Mucosa of rectum (tissue), 2 donors: Measurements from ENCODE around the gene NGEF.

Source experiments
- H3K27ac ChIP-seq, 2 donors: one replicate each; pipeline ENCODE4 v1.7.0; 2013; ENCODE audit warnings: inconsistent platforms in 2 of 2, low read depth in 2 of 2, low read length in 2 of 2
- H3K27me3 ChIP-seq, 2 donors: one replicate each; pipeline ENCODE4 v1.7.0; 2013; ENCODE audit warnings: low read length in 2 of 2; ENCODE audit not compliant: control insufficient read depth in 2 of 2, insufficient read depth in 2 of 2
- H3K36me3 ChIP-seq, 2 donors: one replicate each; pipeline ENCODE4 v1.7.0; 2013; ENCODE audit warnings: low read length in 2 of 2; ENCODE audit not compliant: control insufficient read depth in 2 of 2, insufficient read depth in 2 of 2
- H3K4me1 ChIP-seq, 2 donors: one replicate each; pipeline ENCODE4 v1.7.0; 2013; ENCODE audit warnings: low read length in 2 of 2, mild to moderate bottlenecking in 1 of 2; ENCODE audit not compliant: control insufficient read depth in 2 of 2, insufficient read depth in 2 of 2
- H3K4me3 ChIP-seq, 2 donors: one replicate each; pipeline ENCODE4 v1.7.0; 2013; ENCODE audit warnings: low read length in 2 of 2
- H3K9ac ChIP-seq, 2 donors: one replicate each; pipeline ENCODE4 v1.7.0; 2013; ENCODE audit warnings: low read length in 2 of 2, low read depth in 1 of 2, mild to moderate bottlenecking in 1 of 2
- H3K9me3 ChIP-seq, 2 donors: one replicate each; pipeline ENCODE4 v1.7.0; 2013; ENCODE audit warnings: low read length in 2 of 2; ENCODE audit not compliant: control insufficient read depth in 2 of 2
- donor health status: healthy.
- donor health status: Normal muscosa, but diverticular disease.

Gene NGEF

GRCh38 chr2:232887171-232887850 is 125.7 kb downstream of the NGEF start:
- no peak overlapping the region for H3K4me3 ChIP-seq
- peaks cover 29% of the 10 kb centered on the region in 2 donors for H3K36me3 ChIP-seq
- no peaks in the 10 kb centered on the region for H3K9me3 ChIP-seq
- H3K27me3 ChIP-seq: no peaks in the 10 kb centered on the region
- no peak overlapping the region for H3K27ac ChIP-seq
- H3K4me1 ChIP-seq: no peaks in the 10 kb centered on the region
- H3K9ac ChIP-seq: no peak overlapping the region

GRCh38 chr2:232886632-232887031 is 126.4 kb downstream of the NGEF start:
- peaks cover 29 to 30% of the 10 kb centered on the region in 2 donors for H3K36me3 ChIP-seq
- no peak overlapping the region for H3K4me3 ChIP-seq
- H3K27me3 ChIP-seq: no peaks in the 10 kb centered on the region
- no peak overlapping the region for H3K9ac ChIP-seq
- no peaks in the 10 kb centered on the region for H3K9me3 ChIP-seq
- no peak overlapping the region for H3K27ac ChIP-seq
- no peaks in the 10 kb centered on the region for H3K4me1 ChIP-seq

- no peak overlapping the region for H3K4me3 ChIP-seq
- H3K9me3 ChIP-seq: no peaks in the 10 kb centered on the region
- peaks cover 29 to 30% of the 10 kb centered on the region in 2 donors for H3K36me3 ChIP-seq
- no peaks in the 10 kb centered on the region for H3K4me1 ChIP-seq
- no peaks in the 10 kb centered on the region for H3K27me3 ChIP-seq
- no peak overlapping the region for H3K27ac ChIP-seq
- H3K9ac ChIP-seq: no peak overlapping the region
Observed at GRCh38 chr2:232886176-232886575, 126.9 kb downstream of the NGEF start.

DNA sequence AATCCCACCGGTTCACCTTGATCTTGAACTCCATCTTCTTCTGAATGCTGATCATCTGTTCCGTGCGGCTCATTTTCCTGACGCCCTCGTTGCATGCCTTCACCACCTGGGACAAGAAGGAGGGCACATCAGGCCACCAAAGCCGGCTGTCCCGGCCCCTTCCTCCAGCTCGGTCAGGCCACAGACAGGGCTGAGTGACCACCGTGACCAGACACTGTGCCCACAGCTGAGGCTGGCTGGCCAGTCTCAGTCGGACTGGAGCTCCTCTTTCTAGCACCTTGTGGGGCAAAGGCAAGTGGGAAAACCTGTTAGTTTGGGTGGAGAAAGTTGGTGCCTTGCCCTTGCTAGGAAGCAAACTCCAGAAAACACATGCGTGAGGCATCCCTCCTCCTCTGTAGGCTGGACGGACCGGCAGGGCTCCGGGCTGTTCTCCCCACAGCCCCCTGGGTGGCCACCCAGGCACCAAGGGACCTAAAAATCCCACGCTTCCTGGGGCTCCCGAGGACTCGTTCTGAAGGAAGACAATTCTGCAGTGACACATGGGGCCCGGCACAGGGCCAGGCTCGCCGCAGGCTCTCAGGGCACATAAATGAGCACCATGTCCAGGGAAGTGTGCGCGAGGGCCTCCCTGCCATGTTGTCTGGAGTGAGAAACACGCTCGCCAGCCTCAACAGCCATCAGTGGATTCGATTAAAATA is 127.6 kb downstream of the NGEF start:
- Histone ChIP-seq H3K36me3 (peaks cover 25 to 28% of the 10 kb centered on the region in 2 donors), H3K4me3 (no peak overlapping the region), H3K27ac (no peak overlapping the region), H3K4me1 (no peaks in the 10 kb centered on the region), H3K9ac (no peak overlapping the region), H3K9me3 (no peaks in the 10 kb centered on the region), H3K27me3 (no peaks in the 10 kb centered on the region)

GRCh38 chr2:232884549-232885263 is 128.3 kb downstream of the NGEF start:
- H3K27ac ChIP-seq: no peak overlapping the region

GRCh38 chr2:232884001-232884421 is 129.0 kb downstream of the NGEF start:
- Histone ChIP-seq H3K27me3 (no peaks in the 10 kb centered on the region), H3K9ac (no peak overlapping the region), H3K27ac (no peak overlapping the region), H3K36me3 (peaks cover 25 to 28% of the 10 kb centered on the region in 2 donors), H3K4me3 (no peak overlapping the region), H3K9me3 (no peaks in the 10 kb centered on the region), H3K4me1 (no peaks in the 10 kb centered on the region)

More at GRCh38 chr2:232884549-232885263, 128.3 kb downstream of the NGEF start:
- H3K9ac ChIP-seq: no peak overlapping the region
- H3K27me3 ChIP-seq: no peaks in the 10 kb centered on the region
- H3K4me1 ChIP-seq: no peaks in the 10 kb centered on the region
- peaks cover 25 to 28% of the 10 kb centered on the region in 2 donors for H3K36me3 ChIP-seq
- no peak overlapping the region for H3K4me3 ChIP-seq
- no peaks in the 10 kb centered on the region for H3K9me3 ChIP-seq

- Histone ChIP-seq H3K27ac (no peak overlapping the region), H3K27me3 (no peaks in the 10 kb centered on the region), H3K36me3 (peaks cover 23 to 28% of the 10 kb centered on the region in 2 donors), H3K4me3 (no peak overlapping the region), H3K9ac (no peak overlapping the region), H3K9me3 (no peaks in the 10 kb centered on the region), H3K4me1 (no peaks in the 10 kb centered on the region)
Observed at GRCh38 chr2:232883116-232883721, 129.8 kb downstream of the NGEF start.

GRCh38 chr2:232882505-232883115 is 130.4 kb downstream of the NGEF start:
- H3K9me3 ChIP-seq: no peaks in the 10 kb centered on the region
- H3K27ac ChIP-seq: no peak overlapping the region
- no peak overlapping the region for H3K9ac ChIP-seq
- H3K4me1 ChIP-seq: no peaks in the 10 kb centered on the region
- no peaks in the 10 kb centered on the region for H3K27me3 ChIP-seq
- H3K36me3 ChIP-seq: peaks cover 23 to 29% of the 10 kb centered on the region in 2 donors
- H3K4me3 ChIP-seq: no peak overlapping the region

GRCh38 chr2:232882085-232882484 is 131.0 kb downstream of the NGEF start:
- H3K9me3 ChIP-seq: no peaks in the 10 kb centered on the region
- peaks cover 23 to 30% of the 10 kb centered on the region in 2 donors for H3K36me3 ChIP-seq
- no peak overlapping the region for H3K4me3 ChIP-seq

More at GRCh38 chr2:232882085-232882484, 131.0 kb downstream of the NGEF start:
- Histone ChIP-seq H3K27ac (no peak overlapping the region), H3K9ac (no peak overlapping the region), H3K4me1 (no peaks in the 10 kb centered on the region), H3K27me3 (no peaks in the 10 kb centered on the region)
